Measurements from ENCODE around the gene CYFIP1. TPM values are rescaled to one million over a fixed set of nuclear protein-coding genes. Genes with fewer than 3 reads are reported as not detected.

The CYFIP1 gene
- polyA plus RNA-seq, 2 of the 4 experiments (the other 2 are of a cell fraction) = 68.2 to 69.4 TPM

- H3K4me1 ChIP-seq = no peaks in the 10 kb centered on the region
- no peak overlapping the region for H3K4me3 ChIP-seq
- CTCF ChIA-PET = no interaction called here
- TF ChIP-seq HDAC2 (IDR thresholded peaks at IDR 0.05) (no peak), MAFK (IDR thresholded peaks at IDR 0.05; ENCODE audit: partially characterized antibody) (peak; percentile 33), HMGXB4 (CRISPR knock-in tag; IDR thresholded peaks at IDR 0.05; ENCODE audit: borderline replicate concordance) (no peak)
- H3K4me2 ChIP-seq = no peak overlapping the region
- FAIRE-seq = no peak
- peak in 1 of 2 experiments; percentile 15; a peak in 1 of 6 replicates for ATAC-seq
- no peak for DNase-seq (ENCODE audit: low read depth in 1 of 2, low spot score in 1 of 2)
- POLR2A ChIA-PET = no interaction called here
- H3K27ac ChIP-seq = no peak overlapping the region
- 91% methylated on average over 17 of the region's 17 CpGs for WGBS (ENCODE audit: missing lambda C conversion rate)
- H3K9me3 ChIP-seq = no peaks in the 10 kb centered on the region
These were observed 107.0 kb downstream of the CYFIP1 start for GRCh38 chr15:22872936-22873701.

- Histone ChIP-seq H3K4me3 (no peak overlapping the region), H3K4me2 (no peak overlapping the region), H3K4me1 (no peaks in the 10 kb centered on the region), H3K27ac (no peak overlapping the region), H3K9me3 (no peaks in the 10 kb centered on the region)
- WGBS (ENCODE audit: missing lambda C conversion rate) = 86% methylated on average over 6 of the region's 6 CpGs
- no peak for FAIRE-seq
- ChIA-PET POLR2A (no interaction called here), CTCF (no interaction called here)
- peak; percentile 7 to 39; a peak in 4 of 6 replicates for ATAC-seq
- no peak for DNase-seq (ENCODE audit: low read depth in 1 of 2, low spot score in 1 of 2)
- TF ChIP-seq CBX8 (IDR thresholded peaks at IDR 0.05) = no peak
- TF ChIP-seq HOXA7 (CRISPR knock-in tag; IDR thresholded peaks at IDR 0.05) = no peak
- TF ChIP-seq CTCF (IDR thresholded peaks at IDR 0.05) = no peak
- no peak for TF ChIP-seq ZNF302 (CRISPR knock-in tag; IDR thresholded peaks at IDR 0.05)
- no peak for TF ChIP-seq NPAS2 (CRISPR knock-in tag; IDR thresholded peaks at IDR 0.05; ENCODE audit: borderline replicate concordance)
These were observed 108.6 kb downstream of the CYFIP1 start for GRCh38 chr15:22871481-22872086.

- Histone ChIP-seq H3K27ac (no peak overlapping the region), H3K4me2 (no peak overlapping the region), H3K4me3 (no peak overlapping the region), H3K4me1 (no peaks in the 10 kb centered on the region), H3K9me3 (no peaks in the 10 kb centered on the region)
- ATAC-seq = no peak; a peak in 1 of 6 replicates
- DNase-seq (ENCODE audit: low read depth in 1 of 2, low spot score in 1 of 2) = no peak
- CTCF ChIA-PET = no interaction called here
- 94% methylated on average over 11 of the region's 11 CpGs for WGBS (ENCODE audit: missing lambda C conversion rate)
- POLR2A ChIA-PET = no interaction called here
- FAIRE-seq = no peak
- TF ChIP-seq RARB (CRISPR knock-in tag; IDR thresholded peaks at IDR 0.05) (no peak), RCOR1 (IDR thresholded peaks at IDR 0.05; ENCODE audit: low read depth, low read length) (no peak), EHMT2 (IDR thresholded peaks at IDR 0.05; ENCODE audit: low read depth) (no peak), ESRRA (IDR thresholded peaks at IDR 0.05; ENCODE audit: borderline replicate concordance, low read length) (no peak), NR3C1 (IDR thresholded peaks at IDR 0.05) (no peak), CEBPB (IDR thresholded peaks at IDR 0.05) (no peak), MAX (IDR thresholded peaks at IDR 0.05) (no peak), BHLHE40 (IDR thresholded peaks at IDR 0.05; ENCODE audit: low read depth, low read length) (no peak), HOXB13 (CRISPR knock-in tag; IDR thresholded peaks at IDR 0.05; ENCODE audit: low read depth) (no peak), ZNF302 (CRISPR knock-in tag; IDR thresholded peaks at IDR 0.05) (no peak), FOSL2 (IDR thresholded peaks at IDR 0.05) (no peak), FOSL2 (CRISPR knock-in tag; IDR thresholded peaks at IDR 0.05) (no peak), RAD21 (conservative IDR thresholded peaks at IDR 0.05 in 1 of 2, IDR thresholded peaks at IDR 0.05 in 1 of 2) (no peak)
These were observed 109.3 kb downstream of the CYFIP1 start for GRCh38 chr15:22870865-22871264.
